HepG2 (cell line): ENCODE measurements around the gene CKB. TPM values are rescaled to one million over a fixed set of nuclear protein-coding genes. Genes with fewer than 3 reads are reported as not detected.

ENCODE experiments used
- ATAC-seq: fragments of 200-7000 bp; cut with Tn5 transposase; 3 replicates; pipeline ENCODE4 v1.9.1; 2020; ENCODE audit warnings: mild to moderate bottlenecking, moderate library complexity
- BruUV-seq: library from RNA; stranded (reverse); fragments of 400-500 nt; replicated peaks from 2 replicates; lab custom pipeline; 2021; lab: Mats Ljungman, UMichigan
- CTCF ChIA-PET: fragments of 300-600 bp; formaldehyde crosslinking; extraction: SDS; loops from one replicate; lab custom pipeline; 2021; ENCODE audit warnings: low total read pairs, inconsistent platforms, low intra/inter-chr PET ratio; lab: Yijun Ruan, JAX
- POLR2A ChIA-PET: fragments of 350-600 bp; sonication (Branson Sonifier 250); formaldehyde crosslinking; loops from one replicate; lab custom pipeline; 2020; ENCODE audit warnings: antibody characterized with exemption, inconsistent platforms; lab: Yijun Ruan, JAX
- DNase-seq: peaks from one replicate; pipeline ENCODE4 v3.0.0-alpha.2; 2015; ENCODE audit warnings: low spot score
- FAIRE-seq: peaks from 3 replicates; lab custom pipeline; 2011; peaks lifted over from hg19 to GRCh38; lab: Jason Lieb, UNC
- H2AFZ ChIP-seq: one replicate; pipeline ENCODE4 v1.6.1; 2011; ENCODE audit warnings: low read length, inconsistent platforms
- H3K27ac ChIP-seq: fragments of 300-600 bp; 3 replicates; pipeline ENCODE4 v1.8.0; 2011; ENCODE audit warnings: mixed run types, mild to moderate bottlenecking, mixed read lengths, low read length, inconsistent platforms; ENCODE audit not compliant: insufficient read depth; ENCODE audit errors: extremely low read length
- H3K27me3 ChIP-seq, 2 experiments: fragments of 200-600 bp in 1 of 2; 2 replicates in 1 of 2; 3 replicates in 1 of 2; pipeline versions ENCODE4 v1.6.0 to v1.8.0; 2011; ENCODE audit warnings: low read length in 2 of 2, mild to moderate bottlenecking in 2 of 2, moderate library complexity in 2 of 2, inconsistent platforms in 1 of 2; ENCODE audit not compliant: insufficient read depth in 2 of 2, control insufficient read depth in 1 of 2
- H3K36me3 ChIP-seq, 2 experiments: fragments of 200-600 bp in 1 of 2; replicated peaks in 1 of 2; 2 replicates in 1 of 2; 3 replicates in 1 of 2; pipeline versions ENCODE4 v1.5.1 to v1.8.0; 2011; ENCODE audit warnings: low read length in 2 of 2, inconsistent platforms in 1 of 2; ENCODE audit not compliant: insufficient read depth in 2 of 2, control insufficient read depth in 1 of 2
- H3K4me1 ChIP-seq: 2 replicates; pipeline ENCODE4 v1.5.1; 2012; ENCODE audit warnings: low read length, inconsistent platforms; ENCODE audit not compliant: insufficient read depth
- H3K4me2 ChIP-seq: 2 replicates; pipeline ENCODE4 v1.6.0; 2011; ENCODE audit warnings: low read depth, low read length, inconsistent platforms
- H3K4me3 ChIP-seq, 3 experiments: fragments of 200-600 bp in 1 of 3; sonication (generic), shearing (Covaris generic) in 1 of 3; replicated peaks in 1 of 3; 2 replicates each; pipeline ENCODE4 v1.5.1; 2011 to 2016; ENCODE audit warnings: low read length in 3 of 3, inconsistent platforms in 2 of 3, low read depth in 2 of 3, mild to moderate bottlenecking in 2 of 3, control low read depth in 1 of 3, mixed read lengths in 1 of 3; ENCODE audit not compliant: insufficient read depth in 1 of 3
- H3K79me2 ChIP-seq: one replicate; pipeline ENCODE4 v1.6.1; 2011; ENCODE audit warnings: low read length, inconsistent platforms; ENCODE audit not compliant: insufficient read depth
- H3K9ac ChIP-seq: 2 replicates; pipeline ENCODE4 v1.6.0; 2011; ENCODE audit warnings: mild to moderate bottlenecking, low read depth, low read length, inconsistent platforms; ENCODE audit not compliant: insufficient read depth
- H3K9me3 ChIP-seq: 2 replicates; pipeline ENCODE4 v1.5.1; 2012; ENCODE audit warnings: mild to moderate bottlenecking, low read length
- H4K20me1 ChIP-seq: 2 replicates; pipeline ENCODE4 v1.6.0; 2011; ENCODE audit warnings: inconsistent platforms, mild to moderate bottlenecking, low read length, moderate library complexity; ENCODE audit not compliant: insufficient read depth
- AGO2 ChIP-seq: fragments of 200-400 bp; formaldehyde crosslinking; optimal IDR thresholded peaks from 2 replicates; pipeline ENCODE3; 2017; ENCODE audit warnings: mild to moderate bottlenecking, low read depth, low read length, moderate library complexity
- KAT8 ChIP-seq: IDR thresholded peaks from 2 replicates; pipeline ENCODE4 v1.6.1; 2016; ENCODE audit warnings: missing genetic modification reagents, missing compliant biosample characterization
- KLF16 ChIP-seq, 2 experiments: sonication (generic) in 1 of 2; formaldehyde crosslinking in 1 of 2; IDR thresholded peaks; 2 replicates each; pipeline versions ENCODE4 v1.6.1 to v1.8.0; 2016 to 2023; ENCODE audit warnings: missing genetic modification reagents in 2 of 2, missing compliant biosample characterization in 1 of 2
- ZBTB1 ChIP-seq: sonication (generic); formaldehyde crosslinking; IDR thresholded peaks from 2 replicates; pipeline ENCODE4 v1.4.0; 2020; ENCODE audit warnings: missing genetic modification reagents, borderline replicate concordance
- ZZZ3 ChIP-seq: sonication (generic); formaldehyde crosslinking; IDR thresholded peaks from 2 replicates; pipeline ENCODE4 v1.4.0; 2020; ENCODE audit warnings: missing genetic modification reagents, mild to moderate bottlenecking, borderline replicate concordance
- WGBS: methylation state at CpG from one replicate; pipeline ENCODE4 v1.1.6; 2017; ENCODE audit warnings: low lambda C conversion rate; 5-methylcytosine and 5-hydroxymethylcytosine counted together
- in situ Hi-C: cut with HindIII; loops from 2 replicates; pipeline ENCODE4 v1.10.0; 2017; ENCODE audit warnings: low pct_unique_long_range_greater_than_20kb; ENCODE audit not compliant: extremely low pct_ligation_motif_present
- intact Hi-C: fragments of 100-400 bp; cut with micrococcal nuclease; formaldehyde crosslinking; loops from one replicate; pipeline ENCODE4 v1.10.0; 2022; ENCODE audit not compliant: unreplicated experiment
- polyA plus RNA-seq, 8 experiments: library from polyadenylated mRNA; depleted of rRNA in 3 of 8; stranded (reverse) in 7 of 8; unstranded in 1 of 8; fragments of >200 nt; fragmentation: Illumina TruSeq in 4 of 8; extraction: Trizol in 4 of 8; gene quantifications; 2 replicates each; pipeline versions ENCODE4 v1.2.1 to v1.2.3, GENCODE V29; 2011 to 2016; ENCODE audit warnings: low read depth in 4 of 8, missing spikeins in 1 of 8, mixed read lengths in 1 of 8; ENCODE audit not compliant: insufficient read depth in 1 of 8
- total RNA-seq, 5 experiments: library from RNA; depleted of rRNA; stranded (reverse); fragments of >200 nt; fragmentation: Illumina TruSeq; extraction: Trizol; gene quantifications; 2 replicates each; pipeline ENCODE4 v1.2.3, GENCODE V29; 2016; ENCODE audit warnings: low read depth in 1 of 5

Gene CKB
- total and polyA plus RNA-seq, 2 of the 13 experiments (the other 11 are each of a cell fraction or from before 2014, with no cell fraction given): 82.3 to 217 TPM

GRCh38 chr14:103535891-103536565 lies 13.4 kb upstream of the CKB start:
- no TSS peak for BruUV-seq
- POLR2A ChIA-PET: interaction anchor here (1.0 to 6.9 kb wide), 6 partner anchors 7 to 26 kb away, joined by 3 to 37 read pairs (median 5); partner anchors contain the start of genes BAG5, CKB, COA8 and TRMT61A
- Histone ChIP-seq H3K79me2 (peaks cover 2% of the 10 kb centered on the region), H3K4me1 (peaks cover 35% of the 10 kb centered on the region), H2AFZ (no peak overlapping the region), H3K36me3 (peaks cover 1 to 3% of the 10 kb centered on the region in 2 experiments; a peak in 3 of 5 replicates), H4K20me1 (no peaks in the 10 kb centered on the region), H3K4me2 (no peak overlapping the region), H3K27ac (no peak overlapping the region), H3K9me3 (no peaks in the 10 kb centered on the region), H3K4me3 (no peak overlapping the region), H3K27me3 (peaks cover 0 to 6% of the 10 kb centered on the region in 2 experiments; a peak in 1 of 5 replicates), H3K9ac (no peak overlapping the region)
- TF ChIP-seq ZBTB1 (no peak), KAT8 (CRISPR knock-in tag) (no peak), ZZZ3 (CRISPR knock-in tag) (no peak)
- CTCF ChIA-PET: no interaction called here
- DNase-seq (no peak), ATAC-seq (no peak), FAIRE-seq (no peak)
- in situ Hi-C loops: no loop called here
- intact Hi-C loops: no loop called here
- WGBS: no CpG with 5 or more reads among the region's 11 CpGs

- Histone ChIP-seq H3K9ac (no peak overlapping the region), H3K4me3 (no peak overlapping the region), H3K27ac (no peak overlapping the region), H3K4me2 (no peak overlapping the region), H2AFZ (no peak overlapping the region), H3K9me3 (no peaks in the 10 kb centered on the region), H3K79me2 (peaks cover 10% of the 10 kb centered on the region), H4K20me1 (no peaks in the 10 kb centered on the region), H3K27me3 (peaks cover 0 to 4% of the 10 kb centered on the region in 2 experiments; a peak in 1 of 5 replicates), H3K4me1 (peaks cover 36% of the 10 kb centered on the region), H3K36me3 (peaks cover 3 to 4% of the 10 kb centered on the region in 2 experiments; a peak in 3 of 5 replicates)
- ChIA-PET CTCF (no interaction called here), POLR2A (interaction anchor here (1.0 to 2.6 kb wide), 4 partner anchors 9 to 27 kb away, joined by 3 to 9 read pairs (median 5); partner anchors contain the start of genes BAG5, CKB and COA8)
- WGBS: 100% methylated on average over 2 of the region's 21 CpGs
- intact Hi-C loops: no loop called here
- no peak for FAIRE-seq
- no peak for ATAC-seq
- DNase-seq: no peak
- TF ChIP-seq KLF16 (CRISPR knock-in tag; IDR thresholded peaks at IDR 0.05): no peak
- peak; percentile 51 for TF ChIP-seq AGO2
- in situ Hi-C loops: no loop called here
- TSS peak; percentile 42 for BruUV-seq
Measured at GRCh38 chr14:103535081-103535890, 12.7 kb upstream of the CKB start.
